Body of pancreas (tissue), 4 donors: ENCODE results near the gene ENTPD5. TPM values are rescaled to one million over a fixed set of nuclear protein-coding genes. Genes with fewer than 3 reads are reported as not detected.

Experiments
- ATAC-seq: fragments of 150-250 bp; one replicate; pipeline ENCODE4 v1.9.1; 2016
- DNase-seq, 4 donors: peaks; one replicate each; pipeline ENCODE4 v3.0.0-alpha.2; 2019
- H3K27ac ChIP-seq, 4 donors: fragments of 200-600 bp; sonication (generic); 1 replicate in 3 of 4; 2 replicates in 1 of 4; pipeline versions ENCODE4 v1.5.1 to v1.6.1; 2016 to 2019; ENCODE audit warnings: mild to moderate bottlenecking in 1 of 4, mixed read lengths in 1 of 4, moderate library complexity in 1 of 4
- H3K27me3 ChIP-seq, 2 donors: fragments of 200-600 bp; sonication (generic); one replicate each; pipeline ENCODE4 v1.6.0; 2016; ENCODE audit warnings: mild to moderate bottlenecking in 1 of 2
- H3K36me3 ChIP-seq, 2 donors: fragments of 200-600 bp; sonication (generic); replicated peaks in 1 of 2; 2 replicates each; pipeline ENCODE4 v1.5.1; 2016; ENCODE audit warnings: low read depth in 2 of 2; ENCODE audit not compliant: insufficient read depth in 1 of 2
- H3K4me1 ChIP-seq: fragments of 200-600 bp; sonication (generic); one replicate; pipeline ENCODE4 v1.6.0; 2016
- H3K4me3 ChIP-seq, 2 donors: fragments of 200-600 bp; sonication (generic); 1 replicate in 1 of 2; 2 replicates in 1 of 2; pipeline ENCODE4 v1.5.1; 2016 to 2019
- H3K9me3 ChIP-seq, 3 donors: fragments of 200-600 bp; sonication (generic); 1 replicate in 2 of 3; 2 replicates in 1 of 3; pipeline ENCODE4 v1.5.1; 2016
- POLR2A ChIP-seq, 3 donors: fragments of 450-650 bp; IDR thresholded peaks; one replicate each; pipeline ENCODE4 v1.6.1; 2016; ENCODE audit warnings: antibody characterized with exemption in 3 of 3, mild to moderate bottlenecking in 2 of 3
- WGBS, 2 donors: methylation state at CpG; one replicate each; pipeline ENCODE4 v1.1.5; 2017; 5-methylcytosine and 5-hydroxymethylcytosine counted together
- intact Hi-C: fragments of 100-400 bp; cut with DNase I; formaldehyde crosslinking; loops from one replicate; pipeline ENCODE4 v1.15.1; 2023
- total RNA-seq, 2 donors: library from RNA; depleted of rRNA; stranded (reverse); fragments of >200 nt; gene quantifications; one replicate each; pipeline ENCODE4 v1.1.0, GENCODE V29; 2016
- TF ChIP-seq, protein P1 (sequence below), 7 experiments: fragments of 450-650 bp in 4 of 7; fragments of 200-600 bp in 3 of 7; sonication (generic) in 3 of 7; IDR thresholded peaks; one replicate each; pipeline ENCODE4 v1.5.1; 2016 to 2019; ENCODE audit warnings: antibody characterized with exemption in 7 of 7

The ENTPD5 gene
- total RNA-seq, 2 donors from 2014 or later: 4.4 to 15.5 TPM

DNA sequence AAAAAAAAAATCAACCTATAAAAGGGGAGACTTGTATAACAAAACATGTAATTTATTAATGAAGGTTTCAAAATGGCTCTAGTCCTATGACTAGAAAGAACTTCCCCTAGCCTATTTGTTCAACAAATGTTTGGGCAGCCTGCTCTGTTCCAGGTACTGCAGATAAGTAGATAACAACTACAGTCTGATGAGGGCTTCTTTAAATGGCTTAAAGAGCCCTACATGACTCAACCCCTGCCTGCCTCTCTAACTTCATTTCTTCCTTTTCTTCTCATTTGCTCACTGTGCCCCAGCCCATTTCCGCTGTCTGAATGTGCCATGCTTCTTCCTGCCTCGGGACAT, 43.7 kb upstream of the ENTPD5 start:
- H3K4me3 ChIP-seq: no peak overlapping the region
- TF ChIP-seq, protein P1, sequence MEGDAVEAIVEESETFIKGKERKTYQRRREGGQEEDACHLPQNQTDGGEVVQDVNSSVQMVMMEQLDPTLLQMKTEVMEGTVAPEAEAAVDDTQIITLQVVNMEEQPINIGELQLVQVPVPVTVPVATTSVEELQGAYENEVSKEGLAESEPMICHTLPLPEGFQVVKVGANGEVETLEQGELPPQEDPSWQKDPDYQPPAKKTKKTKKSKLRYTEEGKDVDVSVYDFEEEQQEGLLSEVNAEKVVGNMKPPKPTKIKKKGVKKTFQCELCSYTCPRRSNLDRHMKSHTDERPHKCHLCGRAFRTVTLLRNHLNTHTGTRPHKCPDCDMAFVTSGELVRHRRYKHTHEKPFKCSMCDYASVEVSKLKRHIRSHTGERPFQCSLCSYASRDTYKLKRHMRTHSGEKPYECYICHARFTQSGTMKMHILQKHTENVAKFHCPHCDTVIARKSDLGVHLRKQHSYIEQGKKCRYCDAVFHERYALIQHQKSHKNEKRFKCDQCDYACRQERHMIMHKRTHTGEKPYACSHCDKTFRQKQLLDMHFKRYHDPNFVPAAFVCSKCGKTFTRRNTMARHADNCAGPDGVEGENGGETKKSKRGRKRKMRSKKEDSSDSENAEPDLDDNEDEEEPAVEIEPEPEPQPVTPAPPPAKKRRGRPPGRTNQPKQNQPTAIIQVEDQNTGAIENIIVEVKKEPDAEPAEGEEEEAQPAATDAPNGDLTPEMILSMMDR (IDR thresholded peaks at IDR 0.05): no peak
- no peak for TF ChIP-seq POLR2A (IDR thresholded peaks at IDR 0.05)
- WGBS, 2 donors: 74 to 81% methylated on average over 2 of the region's 2 CpGs

DNA sequence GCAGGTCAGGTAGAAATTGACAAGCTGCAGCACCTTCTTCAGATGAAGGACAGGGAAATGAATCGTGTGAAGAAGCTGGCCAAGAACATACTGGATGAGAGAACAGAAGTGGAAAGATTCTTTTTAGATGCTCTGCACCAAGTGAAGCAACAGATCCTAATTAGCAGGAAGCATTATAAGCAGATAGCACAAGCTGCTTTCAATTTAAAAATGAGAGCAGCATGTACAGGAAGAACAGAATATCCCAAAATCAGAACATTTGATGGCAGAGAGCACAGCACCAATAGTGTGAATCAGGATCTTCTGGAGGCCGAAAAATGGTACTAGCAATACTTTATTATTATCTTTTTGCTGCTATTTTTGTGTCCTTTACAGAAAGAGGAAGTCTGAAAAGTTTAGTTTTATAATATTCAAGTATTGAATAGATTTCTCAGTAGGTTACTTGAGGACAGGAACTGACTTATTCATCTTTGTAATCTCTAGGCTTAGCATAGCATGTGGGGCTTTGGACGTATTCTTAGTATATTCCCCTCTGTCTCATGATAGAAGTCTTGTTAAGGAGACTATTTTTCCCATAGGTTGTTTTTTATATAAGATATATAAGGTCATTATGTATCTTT, 30.9 kb upstream of the ENTPD5 start:
- H3K4me1 ChIP-seq: no peaks in the 10 kb centered on the region
- WGBS, 2 donors: 68 to 69% methylated on average over 3 of the region's 3 CpGs
- no peaks in the 10 kb centered on the region for H3K9me3 ChIP-seq
- TF ChIP-seq, protein P1 (IDR thresholded peaks at IDR 0.05): no peak
- TF ChIP-seq POLR2A (IDR thresholded peaks at IDR 0.05): no peak
- ATAC-seq (no peak), DNase-seq (no peak)
- H3K36me3 ChIP-seq: no peaks in the 10 kb centered on the region
- H3K27ac ChIP-seq: no peak overlapping the region
- no peak overlapping the region for H3K4me3 ChIP-seq
- intact Hi-C loops: no loop called here
- no peaks in the 10 kb centered on the region for H3K27me3 ChIP-seq

More for the DNA sequence above, 43.7 kb upstream of the ENTPD5 start:
- H3K4me1 ChIP-seq: peaks cover 9% of the 10 kb centered on the region
- DNase-seq: peak in 1 of 4 donors; percentile 8
- no peak for ATAC-seq
- no peak overlapping the region for H3K27ac ChIP-seq
- H3K9me3 ChIP-seq: no peaks in the 10 kb centered on the region
- intact Hi-C loops: no loop called here
- no peaks in the 10 kb centered on the region for H3K27me3 ChIP-seq
- H3K36me3 ChIP-seq: peaks cover 0 to 19% of the 10 kb centered on the region in 2 donors

DNA sequence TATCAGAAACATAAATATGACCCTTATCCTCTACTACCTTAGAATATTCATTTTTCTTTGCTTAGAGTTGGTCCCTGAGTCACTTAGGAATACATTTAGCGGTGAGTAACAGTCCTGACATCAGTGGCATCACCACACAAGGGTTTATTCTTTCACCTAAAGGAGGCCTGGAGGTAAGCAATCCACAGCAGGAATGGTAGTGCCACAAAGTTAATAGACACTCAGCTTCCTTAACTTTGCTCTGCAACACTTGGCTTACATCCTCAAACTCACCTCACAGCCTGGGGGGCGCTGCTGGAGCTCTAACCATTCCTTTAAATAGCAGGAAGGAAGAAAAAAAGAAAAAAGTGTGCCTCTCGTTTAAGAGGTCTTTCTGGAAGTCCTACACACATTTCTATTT, 29.2 kb upstream of the ENTPD5 start:
- ATAC-seq (no peak), DNase-seq (no peak)
- no peak overlapping the region for H3K27ac ChIP-seq
- 62 to 77% methylated on average over 3 of the region's 3 CpGs for WGBS, 2 donors
- no peaks in the 10 kb centered on the region for H3K27me3 ChIP-seq
- no peaks in the 10 kb centered on the region for H3K9me3 ChIP-seq
- no peak overlapping the region for H3K4me3 ChIP-seq
- intact Hi-C loops: no loop called here
- H3K4me1 ChIP-seq: no peaks in the 10 kb centered on the region
- H3K36me3 ChIP-seq: no peaks in the 10 kb centered on the region
- no peak for TF ChIP-seq POLR2A (IDR thresholded peaks at IDR 0.05)
- TF ChIP-seq, protein P1 (IDR thresholded peaks at IDR 0.05): no peak

DNA sequence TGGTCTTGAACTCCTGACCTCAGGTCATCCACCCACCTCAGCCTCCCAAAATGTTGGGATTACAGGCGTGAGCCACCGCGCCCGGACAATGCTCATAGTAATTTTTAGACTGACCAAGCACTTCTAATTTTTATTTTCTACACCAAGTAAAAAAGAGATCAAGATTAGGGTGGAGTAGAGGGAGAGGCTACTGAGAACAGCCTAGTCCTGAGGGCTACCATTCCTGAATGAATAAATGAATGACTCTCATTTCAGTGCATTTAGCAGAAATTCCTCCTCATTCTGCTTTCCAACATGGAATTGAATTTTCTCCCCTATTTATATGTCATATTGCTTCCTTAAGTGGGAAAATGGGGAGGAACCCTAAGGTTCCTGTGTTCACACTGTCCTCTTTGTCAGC, 26.4 kb upstream of the ENTPD5 start:
- 92 to 100% methylated on average over 4 of the region's 4 CpGs for WGBS, 2 donors
- no peak overlapping the region for H3K4me3 ChIP-seq
- intact Hi-C loops: no loop called here

More for the DNA sequence above, 26.4 kb upstream of the ENTPD5 start:
- H3K9me3 ChIP-seq: no peaks in the 10 kb centered on the region
- H3K27me3 ChIP-seq: no peaks in the 10 kb centered on the region
- DNase-seq: no peak
- H3K27ac ChIP-seq: no peak overlapping the region
- no peaks in the 10 kb centered on the region for H3K36me3 ChIP-seq
- ATAC-seq: no peak
- TF ChIP-seq, protein P1 (IDR thresholded peaks at IDR 0.05): no peak
- TF ChIP-seq POLR2A (IDR thresholded peaks at IDR 0.05): no peak
- H3K4me1 ChIP-seq: no peaks in the 10 kb centered on the region
